A673 (cell line): ENCODE data around the gene WDR46. TPM values are rescaled to one million over a fixed set of nuclear protein-coding genes. Genes with fewer than 3 reads are reported as not detected.
A peak's percentile ranks its signal among the peaks of the same experiment; 100 is the strongest.

ENCODE experiments used
- BruUV-seq: library from RNA; stranded (reverse); fragments of 400-500 nt; replicated peaks from 2 replicates; lab custom pipeline; 2021; lab: Mats Ljungman, UMichigan
- CTCF ChIA-PET: fragments of 300-600 bp; sonication (Branson Sonifier 250); formaldehyde crosslinking; loops from one replicate; lab custom pipeline; 2022; ENCODE audit warnings: antibody characterized with exemption; lab: Charles Lee
- POLR2A ChIA-PET: fragments of 300-600 bp; sonication (Branson Sonifier 250); formaldehyde crosslinking; loops from one replicate; lab custom pipeline; 2022; ENCODE audit warnings: antibody characterized with exemption; ENCODE audit not compliant: low non-redundant PET; lab: Charles Lee
- DNase-seq: peaks from one replicate; pipeline ENCODE4 v3.0.0-alpha.2; 2015; ENCODE audit warnings: low spot score
- H3K27ac ChIP-seq: fragments of 200-600 bp; sonication (generic); 2 replicates; pipeline ENCODE4 v1.5.1; 2016; ENCODE audit warnings: mixed run types, low read depth, mild to moderate bottlenecking, mixed read lengths, antibody characterized with exemption, low read length; ENCODE audit not compliant: poor library complexity, severe bottlenecking
- H3K27me3 ChIP-seq: fragments of 200-600 bp; sonication (generic); replicated peaks from 2 replicates; pipeline ENCODE4 v1.6.1; 2017; ENCODE audit warnings: mixed run types, low read depth, mild to moderate bottlenecking, mixed read lengths, antibody characterized with exemption, low read length; ENCODE audit not compliant: insufficient read depth, poor library complexity
- H3K36me3 ChIP-seq: fragments of 200-600 bp; sonication (generic); 2 replicates; pipeline ENCODE4 v1.6.1; 2016; ENCODE audit warnings: mixed run types, mild to moderate bottlenecking, mixed read lengths, antibody characterized with exemption, low read length; ENCODE audit not compliant: insufficient read depth, poor library complexity, severe bottlenecking
- H3K4me1 ChIP-seq: fragments of 200-600 bp; sonication (generic); 2 replicates; pipeline ENCODE4 v1.6.1; 2017; ENCODE audit warnings: mixed run types, mild to moderate bottlenecking, mixed read lengths, antibody characterized with exemption, low read length; ENCODE audit not compliant: insufficient read depth, poor library complexity, severe bottlenecking
- H3K4me3 ChIP-seq: fragments of 200-600 bp; sonication (generic); 2 replicates; pipeline ENCODE4 v1.5.1; 2016; ENCODE audit warnings: low read depth, mixed run types, mild to moderate bottlenecking, mixed read lengths, low read length; ENCODE audit not compliant: poor library complexity, severe bottlenecking
- H3K9me3 ChIP-seq: fragments of 200-600 bp; sonication (generic); 2 replicates; pipeline ENCODE4 v1.6.1; 2016; ENCODE audit warnings: mixed run types, low read depth, mild to moderate bottlenecking, mixed read lengths, antibody characterized with exemption, low read length; ENCODE audit not compliant: poor library complexity, severe bottlenecking
- CTCF ChIP-seq: fragments of 300-800, 200-600 bp; sonication (generic); conservative IDR thresholded peaks from 2 replicates; pipeline ENCODE4 v1.5.1; 2017; ENCODE audit warnings: low read depth, mild to moderate bottlenecking, antibody characterized with exemption, low read length, moderate library complexity, mixed read lengths
- EZH2 ChIP-seq: fragments of 200-600 bp; sonication (generic); IDR thresholded peaks from 2 replicates; pipeline ENCODE4 v1.6.1; 2017; ENCODE audit warnings: borderline replicate concordance, low read depth, mild to moderate bottlenecking, mixed read lengths, antibody characterized with exemption, low read length; ENCODE audit not compliant: poor library complexity, severe bottlenecking
- intact Hi-C: fragments of 100-400 bp; cut with micrococcal nuclease; formaldehyde crosslinking; loops from one replicate; pipeline ENCODE4 v1.10.0; 2022; ENCODE audit not compliant: unreplicated experiment
- total RNA-seq: library from RNA; stranded (reverse); gene quantifications from 2 replicates; pipeline ENCODE4 v1.2.3, GENCODE V29; 2021

The WDR46 gene
- total RNA-seq, 1 experiment from 2014 or later: 97.9 TPM

- DNase-seq: peak; percentile 91
- intact Hi-C loops: loop anchor here (1.0 to 2.0 kb wide), 4 partner anchors 39 to 234 kb away; partner anchors contain the start of genes RING1, RXRB and SLC39A7
- Histone ChIP-seq H3K36me3 (peaks cover 3% of the 10 kb centered on the region), H3K4me1 (peaks cover 16% of the 10 kb centered on the region), H3K27me3 (no peaks in the 10 kb centered on the region), H3K27ac (peak overlapping the region; percentile 94), H3K9me3 (no peaks in the 10 kb centered on the region), H3K4me3 (peak overlapping the region; percentile 59)
- ChIA-PET CTCF (interaction anchor here (0.5 to 1.5 kb wide), 16 partner anchors 16 to 1057 kb away, joined by 3 to 8 read pairs (median 4); partner anchors contain the start of gene B3GALT4), POLR2A (interaction anchor here (0.6 to 2.0 kb wide), 2 partner anchors 28 to 276 kb away, joined by 5 to 8 read pairs; no protein-coding TSS in a partner anchor)
- no TSS peak for BruUV-seq
- no peak for TF ChIP-seq EZH2
- peak; percentile 91 for TF ChIP-seq CTCF
Measured at GRCh38 chr6:33247977-33248642, 40.9 kb downstream of the WDR46 start.

GRCh38 chr6:33243476-33243875, 45.6 kb downstream of the WDR46 start:
- Histone ChIP-seq H3K27me3 (no peaks in the 10 kb centered on the region), H3K4me1 (peaks cover 4% of the 10 kb centered on the region), H3K27ac (no peak overlapping the region), H3K36me3 (no peaks in the 10 kb centered on the region), H3K4me3 (no peak overlapping the region), H3K9me3 (no peaks in the 10 kb centered on the region)
- POLR2A ChIA-PET: no interaction called here
- TF ChIP-seq CTCF (no peak), EZH2 (no peak)
- intact Hi-C loops: no loop called here
- CTCF ChIA-PET: interaction anchor here (0.7 kb wide), 1 partner anchor 117 kb away, joined by 3 read pairs; no protein-coding TSS in a partner anchor
- no TSS peak for BruUV-seq
- no peak for DNase-seq

GRCh38 chr6:33241968-33242367, 47.1 kb downstream of the WDR46 start:
- CTCF ChIA-PET: interaction anchor here (0.7 kb wide), 1 partner anchor 233 kb away, joined by 3 read pairs; the partner anchor contains the start of gene HLA-DOA
- no peak overlapping the region for H3K27ac ChIP-seq
- no peaks in the 10 kb centered on the region for H3K36me3 ChIP-seq
- no peak for DNase-seq
- POLR2A ChIA-PET: no interaction called here
- no peaks in the 10 kb centered on the region for H3K4me1 ChIP-seq
- H3K4me3 ChIP-seq: no peak overlapping the region
- no TSS peak for BruUV-seq
- TF ChIP-seq CTCF: no peak
- H3K9me3 ChIP-seq: no peaks in the 10 kb centered on the region
- H3K27me3 ChIP-seq: no peaks in the 10 kb centered on the region
- intact Hi-C loops: no loop called here
